Activated CD4-positive, alpha-beta memory T cell treated with anti-CD3 and anti-CD28 coated beads for 36 hours (primary cell): ENCODE results near the gene RABGAP1L. TPM values are rescaled to one million over a fixed set of nuclear protein-coding genes. Genes with fewer than 3 reads are reported as not detected.
"Not testable (repeated sequence)": the region's sequence is repeated elsewhere in the genome, so short reads cannot be mapped to it uniquely, and the experiment has no call there.

Experiments used
- CTCF ChIA-PET: fragments of 350-600 bp; sonication (Branson Sonifier 250); formaldehyde crosslinking; loops from one replicate; lab custom pipeline; 2021; ENCODE audit warnings: antibody characterized with exemption, inconsistent platforms; lab: Charles Lee
- POLR2A ChIA-PET: fragments of 350-600 bp; sonication (Branson Sonifier 250); formaldehyde crosslinking; loops from one replicate; lab custom pipeline; 2021; ENCODE audit warnings: antibody characterized with exemption; lab: Charles Lee
- DNase-seq: peaks from one replicate; pipeline ENCODE4 v3.0.0-alpha.2; 2020
- H3K27ac Mint-ChIP-seq: one replicate; pipeline ENCODE4 v1.8.0; 2021; ENCODE audit warnings: mixed read lengths
- H3K27me3 Mint-ChIP-seq: one replicate; pipeline ENCODE4 v1.8.0; 2021; ENCODE audit warnings: mixed read lengths
- H3K36me3 Mint-ChIP-seq: one replicate; pipeline ENCODE4 v1.8.0; 2021; ENCODE audit warnings: mixed read lengths
- H3K4me1 Mint-ChIP-seq: one replicate; pipeline ENCODE4 v1.8.0; 2021; ENCODE audit warnings: low read depth, mixed read lengths
- H3K4me3 Mint-ChIP-seq: one replicate; pipeline ENCODE4 v1.8.0; 2021; ENCODE audit warnings: mild to moderate bottlenecking, mixed read lengths
- H3K9me3 Mint-ChIP-seq: one replicate; pipeline ENCODE4 v1.8.0; 2021; ENCODE audit warnings: mixed read lengths
- intact Hi-C: fragments of 100-400 bp; cut with micrococcal nuclease; formaldehyde crosslinking; loops from one replicate; pipeline ENCODE4 v1.15.1; 2023
- total RNA-seq, 2 experiments: library from RNA; stranded (reverse); gene quantifications; one replicate each; pipeline ENCODE4 v1.2.3, GENCODE V29; 2021

Gene RABGAP1L
- total RNA-seq, 2 experiments from 2014 or later = 30.5 to 30.9 TPM

DNA sequence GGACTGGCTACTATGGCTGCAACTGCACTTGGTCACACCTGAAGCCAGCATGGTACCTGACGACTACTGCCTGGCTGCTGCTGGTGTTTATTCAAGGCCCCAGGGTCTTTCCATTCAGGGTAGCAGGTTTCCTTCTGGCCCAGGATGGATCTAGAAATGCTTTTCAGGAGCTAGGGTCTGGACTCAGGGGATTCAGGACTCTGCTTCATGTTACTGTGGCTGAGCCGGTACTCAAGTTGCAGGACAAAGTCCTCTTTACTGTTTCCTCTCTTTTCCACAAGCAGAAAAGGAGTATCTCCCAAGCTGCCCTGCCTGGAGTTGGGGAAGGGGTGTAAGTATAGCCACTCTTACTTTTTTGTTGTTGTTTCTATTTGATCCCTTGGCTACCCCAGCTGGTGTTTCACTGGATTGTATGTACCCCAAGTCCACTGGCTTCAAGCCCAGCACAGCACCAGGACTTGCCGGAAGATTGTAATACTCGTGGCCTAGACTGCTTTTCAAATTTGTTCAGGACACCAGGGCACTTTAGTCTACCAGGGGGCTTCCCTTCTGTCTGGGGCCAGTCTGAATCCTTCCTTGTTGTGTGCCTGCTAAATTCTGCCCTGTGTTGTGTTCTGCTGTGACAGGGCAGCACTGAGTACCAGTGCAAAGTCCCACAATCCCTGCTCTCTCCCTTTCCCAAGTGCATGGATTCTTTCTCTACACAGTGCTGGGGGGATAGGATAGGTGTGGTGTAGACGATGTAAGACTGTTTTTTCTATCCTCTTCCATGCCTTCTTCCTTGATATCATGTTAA lies 536.9 kb downstream of the RABGAP1L start:
- no peak for DNase-seq
- Mint-ChIP-seq H3K4me3 (no peak overlapping the region), H3K4me1 (no peaks in the 10 kb centered on the region), H3K27me3 (no peaks in the 10 kb centered on the region), H3K36me3 (no peaks in the 10 kb centered on the region), H3K9me3 (no peaks in the 10 kb centered on the region), H3K27ac (no peak overlapping the region)
- intact Hi-C loops = no loop called here
- ChIA-PET CTCF (no interaction called here), POLR2A (no interaction called here)

DNA sequence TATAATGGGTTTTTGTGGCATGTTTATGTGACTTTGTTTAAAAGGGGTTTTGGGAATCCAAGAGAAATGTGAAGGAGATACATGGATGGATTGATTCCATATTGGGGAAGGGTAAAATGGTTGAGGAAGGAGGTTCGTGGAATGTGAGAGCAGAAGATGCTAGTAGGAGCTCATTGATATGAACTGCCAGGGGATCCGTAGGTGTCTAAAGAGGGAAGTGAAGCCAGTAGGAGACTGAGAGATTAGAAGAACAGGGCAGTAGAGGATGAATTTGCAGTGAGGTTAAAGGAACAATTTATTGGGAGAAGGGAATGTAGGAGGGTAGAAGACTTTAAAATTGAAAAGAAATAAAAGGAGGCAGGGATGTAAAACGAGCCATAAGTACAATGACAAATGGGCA lies 541.0 kb downstream of the RABGAP1L start:
- no peaks in the 10 kb centered on the region for H3K9me3 Mint-ChIP-seq
- ChIA-PET CTCF (interaction anchor here (1.0 kb wide), 1 partner anchor 442 kb away, joined by 3 read pairs; no protein-coding TSS in a partner anchor), POLR2A (no interaction called here)
- H3K27me3 Mint-ChIP-seq = no peaks in the 10 kb centered on the region
- no peak for DNase-seq
- intact Hi-C loops = no loop called here
- no peak overlapping the region for H3K4me3 Mint-ChIP-seq
- H3K27ac Mint-ChIP-seq = no peak overlapping the region
- no peaks in the 10 kb centered on the region for H3K4me1 Mint-ChIP-seq
- H3K36me3 Mint-ChIP-seq = no peaks in the 10 kb centered on the region

DNA sequence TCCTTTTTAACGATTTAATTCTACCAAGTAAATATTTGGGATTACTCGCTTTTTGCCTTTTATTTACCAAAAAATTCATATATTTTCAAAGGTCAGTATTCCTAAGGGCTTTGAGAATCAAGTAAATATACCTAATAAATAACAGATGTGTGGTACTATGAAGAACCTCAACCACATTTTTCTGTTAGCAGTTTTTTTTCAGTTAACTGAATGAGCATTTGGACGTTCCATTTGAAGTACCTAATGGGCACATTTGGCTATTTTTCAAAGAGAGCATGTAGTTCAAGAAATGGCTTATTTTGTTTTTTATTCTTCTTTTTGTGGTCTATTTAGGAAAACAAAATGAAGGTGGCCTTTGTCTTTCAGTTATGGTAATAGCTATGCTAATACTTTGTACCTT lies 541.5 kb downstream of the RABGAP1L start:
- CTCF ChIA-PET = interaction anchor here (1.0 kb wide), 1 partner anchor 442 kb away, joined by 3 read pairs; no protein-coding TSS in a partner anchor

GRCh38 chr1:174701565-174701964 lies 542.2 kb downstream of the RABGAP1L start:
- intact Hi-C loops = no loop called here
- ChIA-PET POLR2A (no interaction called here), CTCF (interaction anchor here (1.0 kb wide), 1 partner anchor 443 kb away, joined by 3 read pairs; no protein-coding TSS in a partner anchor)
- no peak overlapping the region for H3K27ac Mint-ChIP-seq
- no peaks in the 10 kb centered on the region for H3K4me1 Mint-ChIP-seq
- H3K9me3 Mint-ChIP-seq = no peaks in the 10 kb centered on the region
- no peak overlapping the region for H3K4me3 Mint-ChIP-seq
- no peak for DNase-seq
- H3K27me3 Mint-ChIP-seq = no peaks in the 10 kb centered on the region
- H3K36me3 Mint-ChIP-seq = peaks cover 1% of the 10 kb centered on the region

More for the DNA sequence above, 541.5 kb downstream of the RABGAP1L start:
- intact Hi-C loops = no loop called here
- Mint-ChIP-seq H3K4me3 (no peak overlapping the region), H3K4me1 (no peaks in the 10 kb centered on the region), H3K9me3 (no peaks in the 10 kb centered on the region), H3K36me3 (no peaks in the 10 kb centered on the region), H3K27me3 (no peaks in the 10 kb centered on the region), H3K27ac (no peak overlapping the region)
- DNase-seq = no peak
- POLR2A ChIA-PET = no interaction called here

DNA sequence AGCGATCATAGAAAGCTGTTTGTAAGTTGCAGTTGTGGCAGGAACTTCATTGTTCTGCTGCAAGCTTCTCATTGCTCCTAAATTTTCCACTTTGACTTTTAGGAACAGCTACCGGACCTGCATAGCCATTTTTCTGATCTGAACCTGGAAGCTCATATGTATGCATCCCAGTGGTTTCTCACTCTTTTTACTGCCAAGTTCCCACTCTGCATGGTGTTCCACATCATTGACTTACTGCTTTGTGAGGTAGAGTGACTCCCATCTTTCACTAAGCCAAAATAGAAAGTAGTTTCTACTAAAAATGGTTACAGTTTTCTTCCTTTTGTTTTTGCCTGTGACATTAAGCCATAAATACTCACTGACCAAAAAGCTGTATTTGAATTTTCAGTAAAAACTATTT lies 542.7 kb downstream of the RABGAP1L start:
- Mint-ChIP-seq H3K27me3 (no peaks in the 10 kb centered on the region), H3K4me1 (no peaks in the 10 kb centered on the region), H3K27ac (no peak overlapping the region), H3K4me3 (no peak overlapping the region), H3K9me3 (no peaks in the 10 kb centered on the region), H3K36me3 (peaks cover 5% of the 10 kb centered on the region)
- CTCF ChIA-PET = interaction anchor here (0.6 kb wide), 1 partner anchor 1358 kb away, joined by 3 read pairs; no protein-coding TSS in a partner anchor
- intact Hi-C loops = no loop called here
- DNase-seq = no peak
- POLR2A ChIA-PET = no interaction called here

DNA sequence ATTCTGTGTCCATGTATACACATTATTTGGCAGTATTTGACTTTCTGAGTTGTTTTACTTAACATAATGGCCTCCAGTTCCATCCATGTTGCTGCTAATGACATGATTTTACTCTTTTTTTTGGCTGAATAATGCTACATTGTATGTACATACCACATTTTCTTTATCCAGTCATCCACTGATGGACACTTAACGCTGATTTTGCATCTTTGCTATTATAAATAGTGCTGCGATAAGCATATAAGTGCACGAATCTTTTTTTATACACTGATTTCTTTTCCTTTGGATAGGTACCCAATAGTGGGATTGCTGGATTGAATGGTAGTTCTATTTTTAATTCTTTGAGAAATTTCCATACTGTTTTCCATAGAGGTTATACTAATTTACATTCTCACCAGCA lies 544.0 kb downstream of the RABGAP1L start:
- intact Hi-C loops = no loop called here
- ChIA-PET CTCF (no interaction called here), POLR2A (no interaction called here)
- H3K4me3 Mint-ChIP-seq = no peak overlapping the region
- no peaks in the 10 kb centered on the region for H3K4me1 Mint-ChIP-seq
- H3K27me3 Mint-ChIP-seq = no peaks in the 10 kb centered on the region
- H3K9me3 Mint-ChIP-seq = no peaks in the 10 kb centered on the region
- no peak for DNase-seq
- peaks cover 15% of the 10 kb centered on the region for H3K36me3 Mint-ChIP-seq
- H3K27ac Mint-ChIP-seq = no peak overlapping the region

- Mint-ChIP-seq H3K27me3 (no peaks in the 10 kb centered on the region), H3K4me3 (no peak overlapping the region), H3K9me3 (no peaks in the 10 kb centered on the region), H3K27ac (no peak overlapping the region), H3K4me1 (no peaks in the 10 kb centered on the region), H3K36me3 (peaks cover 23% of the 10 kb centered on the region)
- intact Hi-C loops = no loop called here
- CTCF ChIA-PET = no interaction called here
- POLR2A ChIA-PET = no interaction called here
- no peak for DNase-seq
These were observed 545.0 kb downstream of the RABGAP1L start for GRCh38 chr1:174704300-174704699.

GRCh38 chr1:174710868-174711845 lies 551.8 kb downstream of the RABGAP1L start:
- H3K27me3 Mint-ChIP-seq = no peaks in the 10 kb centered on the region
- no peaks in the 10 kb centered on the region for H3K9me3 Mint-ChIP-seq
- intact Hi-C loops = no loop called here
- H3K36me3 Mint-ChIP-seq = peaks cover 34% of the 10 kb centered on the region
- H3K4me3 Mint-ChIP-seq = no peak overlapping the region
- CTCF ChIA-PET = no interaction called here
- DNase-seq = no peak
- POLR2A ChIA-PET = no interaction called here
- no peak overlapping the region for H3K27ac Mint-ChIP-seq
- no peaks in the 10 kb centered on the region for H3K4me1 Mint-ChIP-seq

- CTCF ChIA-PET, H3K4me3 Mint-ChIP-seq, H3K4me1 Mint-ChIP-seq, DNase-seq, H3K9me3 Mint-ChIP-seq, H3K27ac Mint-ChIP-seq, H3K27me3 Mint-ChIP-seq, POLR2A ChIA-PET, intact Hi-C loops: not testable (repeated sequence)
- H3K36me3 Mint-ChIP-seq = peaks cover 30% of the 10 kb centered on the region
These were observed 552.5 kb downstream of the RABGAP1L start for GRCh38 chr1:174711848-174712247.

- Mint-ChIP-seq H3K4me1 (no peaks in the 10 kb centered on the region), H3K27me3 (no peaks in the 10 kb centered on the region), H3K9me3 (no peaks in the 10 kb centered on the region), H3K4me3 (no peak overlapping the region), H3K27ac (no peak overlapping the region), H3K36me3 (peaks cover 27% of the 10 kb centered on the region)
- no peak for DNase-seq
- intact Hi-C loops = no loop called here
- CTCF ChIA-PET = no interaction called here
- POLR2A ChIA-PET = no interaction called here
These were observed 553.2 kb downstream of the RABGAP1L start for GRCh38 chr1:174712541-174712940.

GRCh38 chr1:174713796-174714195 lies 554.5 kb downstream of the RABGAP1L start:
- CTCF ChIA-PET = no interaction called here
- intact Hi-C loops = no loop called here

GRCh38 chr1:174719194-174719593 lies 559.9 kb downstream of the RABGAP1L start:
- H3K9me3 Mint-ChIP-seq = no peaks in the 10 kb centered on the region
- ChIA-PET CTCF (no interaction called here), POLR2A (no interaction called here)
- no peak for DNase-seq
- intact Hi-C loops = no loop called here
- no peak overlapping the region for H3K4me3 Mint-ChIP-seq
- H3K27ac Mint-ChIP-seq = no peak overlapping the region
- peaks cover 3% of the 10 kb centered on the region for H3K36me3 Mint-ChIP-seq
- no peaks in the 10 kb centered on the region for H3K27me3 Mint-ChIP-seq
- no peaks in the 10 kb centered on the region for H3K4me1 Mint-ChIP-seq

More at GRCh38 chr1:174713796-174714195, 554.5 kb downstream of the RABGAP1L start:
- Mint-ChIP-seq H3K36me3 (peaks cover 17% of the 10 kb centered on the region), H3K9me3 (no peaks in the 10 kb centered on the region), H3K27me3 (no peaks in the 10 kb centered on the region), H3K27ac (no peak overlapping the region), H3K4me3 (no peak overlapping the region), H3K4me1 (no peaks in the 10 kb centered on the region)
- POLR2A ChIA-PET = no interaction called here
- DNase-seq = no peak
